WERI-Rb-1 (cell line): ENCODE measurements around the gene THYN1.

Source experiments
- DNase-seq: peaks from one replicate; pipeline ENCODE4 v3.0.0-alpha.2; 2020
- H3K27ac ChIP-seq: fragments of 250-450 bp; sonication (Bioruptor Pico); 2 replicates; pipeline ENCODE4 v1.5.1; 2020; ENCODE audit warnings: mild to moderate bottlenecking, moderate library complexity
- H3K27me3 ChIP-seq: fragments of 250-450 bp; sonication (Bioruptor Pico); 2 replicates; pipeline ENCODE4 v1.5.1; 2021; ENCODE audit warnings: mild to moderate bottlenecking, low read depth, moderate library complexity; ENCODE audit not compliant: insufficient read depth, severe bottlenecking
- H3K36me3 ChIP-seq: fragments of 250-450 bp; sonication (Bioruptor Pico); 2 replicates; pipeline ENCODE4 v1.5.1; 2020; ENCODE audit warnings: mild to moderate bottlenecking, moderate library complexity
- H3K4me3 ChIP-seq: 2 replicates; pipeline ENCODE4 v1.5.1; 2011; ENCODE audit warnings: low read depth, mild to moderate bottlenecking, control low read depth, low read length
- H3K9me3 ChIP-seq: fragments of 250-450 bp; sonication (Bioruptor Pico); 2 replicates; pipeline ENCODE4 v1.5.1; 2021; ENCODE audit warnings: mild to moderate bottlenecking, moderate library complexity; ENCODE audit not compliant: severe bottlenecking
- CTCF ChIP-seq: IDR thresholded peaks from 2 replicates; pipeline ENCODE4 v1.5.1; 2011; ENCODE audit warnings: low read depth, mild to moderate bottlenecking, control low read depth, inconsistent platforms, low read length

THYN1 gene

GRCh38 chr11:134226806-134227325, 26.3 kb downstream of the THYN1 start:
- no peak for TF ChIP-seq CTCF
- Histone ChIP-seq H3K27ac (no peak overlapping the region), H3K27me3 (no peaks in the 10 kb centered on the region), H3K4me3 (no peak overlapping the region), H3K36me3 (peaks cover 26% of the 10 kb centered on the region), H3K9me3 (no peaks in the 10 kb centered on the region)
- no peak for DNase-seq

- no peaks in the 10 kb centered on the region for H3K27me3 ChIP-seq
Measured at GRCh38 chr11:134224710-134225664, 28.2 kb downstream of the THYN1 start.

GRCh38 chr11:134223836-134224709, 29.1 kb downstream of the THYN1 start, which contains the start of the genes NCAPD3 and VPS26B:
NCAPD3 (minus strand) TSS chr11:134223967; CDS start chr11:134223926, 41 bp downstream.
VPS26B (plus strand) TSS chr11:134224671; CDS start chr11:134225123, 452 bp downstream.
- H3K27me3 ChIP-seq = no peaks in the 10 kb centered on the region
- H3K36me3 ChIP-seq = peaks cover 44% of the 10 kb centered on the region
- TF ChIP-seq CTCF = no peak
- peak within 1 kb of the TSS; percentile 90 for H3K4me3 ChIP-seq
- peak within 1 kb of the TSS; percentile 95 for H3K27ac ChIP-seq
- H3K9me3 ChIP-seq = no peaks in the 10 kb centered on the region
- peak; percentile 97 for DNase-seq

More at GRCh38 chr11:134224710-134225664, 28.2 kb downstream of the THYN1 start:
- peak overlapping the region; percentile 90 for H3K4me3 ChIP-seq
- H3K36me3 ChIP-seq = peaks cover 38% of the 10 kb centered on the region
- H3K9me3 ChIP-seq = no peaks in the 10 kb centered on the region
- peak overlapping the region; percentile 95 for H3K27ac ChIP-seq
- DNase-seq = peak; percentile 58
- TF ChIP-seq CTCF = no peak

- H3K36me3 ChIP-seq = peaks cover 54% of the 10 kb centered on the region
- DNase-seq = no peak
- no peak for TF ChIP-seq CTCF
- H3K27ac ChIP-seq = peak overlapping the region; percentile 95
- peak overlapping the region; percentile 90 for H3K4me3 ChIP-seq
- H3K9me3 ChIP-seq = no peaks in the 10 kb centered on the region
- no peaks in the 10 kb centered on the region for H3K27me3 ChIP-seq
Measured at GRCh38 chr11:134223121-134223520, 30.0 kb downstream of the THYN1 start.

GRCh38 chr11:134216816-134217215, 36.3 kb downstream of the THYN1 start:
- peaks cover 75% of the 10 kb centered on the region for H3K36me3 ChIP-seq
- DNase-seq = no peak
- no peak for TF ChIP-seq CTCF
- no peak overlapping the region for H3K27ac ChIP-seq
- H3K27me3 ChIP-seq = no peaks in the 10 kb centered on the region
- no peak overlapping the region for H3K4me3 ChIP-seq
- no peaks in the 10 kb centered on the region for H3K9me3 ChIP-seq
